ENCODE measurements around the gene TRIM31.

TRIM31 gene

GRCh38 chr6:30075790-30076732 is 36.8 kb downstream of the TRIM31 start:
- no peak for DNase-seq (ENCODE audit: low read depth)

- no peak for DNase-seq (ENCODE audit: low read depth)
These were observed 37.6 kb downstream of the TRIM31 start, which contains the start of gene RNF39 for GRCh38 chr6:30075094-30075789. Gene RNF39 (minus strand): TSS chr6:30075769. CDS start chr6:30075585, 184 bp downstream.

- DNase-seq (ENCODE audit: low read depth), result no peak
These were observed 38.4 kb downstream of the TRIM31 start for GRCh38 chr6:30074331-30075093.

GRCh38 chr6:30073489-30074235 is 39.2 kb downstream of the TRIM31 start:
- DNase-seq (ENCODE audit: low read depth), result no peak

- no peak for DNase-seq (ENCODE audit: low read depth)
These were observed 41.0 kb downstream of the TRIM31 start for GRCh38 chr6:30071858-30072257.

GRCh38 chr6:30071081-30071818 is 41.6 kb downstream of the TRIM31 start:
- no peak for DNase-seq (ENCODE audit: low read depth)

GRCh38 chr6:30067460-30068139 is 45.3 kb downstream of the TRIM31 start:
- DNase-seq (ENCODE audit: low read depth), result no peak

GRCh38 chr6:30066577-30067459 is 46.1 kb downstream of the TRIM31 start, which contains the start of gene PPP1R11:
Gene PPP1R11 (plus strand): TSS chr6:30067198. CDS start chr6:30067411, 213 bp downstream.
- peak; percentile 99 for DNase-seq (ENCODE audit: low read depth)

GRCh38 chr6:30066082-30066481 is 46.8 kb downstream of the TRIM31 start:
- no peak for DNase-seq (ENCODE audit: low read depth)

GRCh38 chr6:30063315-30063714 is 49.6 kb downstream of the TRIM31 start:
- no peak for DNase-seq (ENCODE audit: low read depth)

- DNase-seq (ENCODE audit: low read depth), result no peak
These were observed 50.3 kb downstream of the TRIM31 start for GRCh38 chr6:30062471-30063178.

GRCh38 chr6:30061858-30062458 is 50.9 kb downstream of the TRIM31 start:
- no peak for DNase-seq (ENCODE audit: low read depth)

GRCh38 chr6:30061092-30061857 is 51.6 kb downstream of the TRIM31 start, which contains the start of gene POLR1H:
Gene POLR1H (plus strand): TSS chr6:30061265. CDS start chr6:30061525, 260 bp downstream.
- peak; percentile 83 for DNase-seq (ENCODE audit: low read depth)

GRCh38 chr6:30060606-30061091 is 52.2 kb downstream of the TRIM31 start:
- no peak for DNase-seq (ENCODE audit: low read depth)

GRCh38 chr6:30055513-30055912 is 57.4 kb downstream of the TRIM31 start:
- DNase-seq (ENCODE audit: low read depth), result no peak

GRCh38 chr6:30053682-30054081 is 59.2 kb downstream of the TRIM31 start:
- no peak for DNase-seq (ENCODE audit: low read depth)
